Fibroblast of the aortic adventitia (primary cell): ENCODE data around the gene CARD9. TPM values are rescaled to one million over a fixed set of nuclear protein-coding genes. Genes with fewer than 3 reads are reported as not detected.
A peak's percentile ranks its signal among the peaks of the same experiment; 100 is the strongest.

ENCODE experiments used
- DNase-seq: peaks from one replicate; pipeline ENCODE4 v3.0.0-alpha.2; 2010; ENCODE audit warnings: low read depth
- H3K4me3 ChIP-seq: 2 replicates; pipeline ENCODE4 v1.5.1; 2011; ENCODE audit warnings: low read depth, mild to moderate bottlenecking, control low read depth, low read length, moderate library complexity
- total RNA-seq: library from RNA; depleted of rRNA; stranded (reverse); fragments of >200 nt; gene quantifications from 2 replicates; pipeline ENCODE4 v1.2.3, GENCODE V29; 2012; ENCODE audit warnings: low replicate concordance
- TF ChIP-seq, protein P1 (sequence below): IDR thresholded peaks from 2 replicates; pipeline ENCODE4 v1.5.1; 2011; ENCODE audit warnings: mild to moderate bottlenecking, low read length, control low read depth, inconsistent platforms; ENCODE audit not compliant: insufficient read depth

CARD9 gene
- total RNA-seq, 1 donor, result 1.4 TPM

DNA sequence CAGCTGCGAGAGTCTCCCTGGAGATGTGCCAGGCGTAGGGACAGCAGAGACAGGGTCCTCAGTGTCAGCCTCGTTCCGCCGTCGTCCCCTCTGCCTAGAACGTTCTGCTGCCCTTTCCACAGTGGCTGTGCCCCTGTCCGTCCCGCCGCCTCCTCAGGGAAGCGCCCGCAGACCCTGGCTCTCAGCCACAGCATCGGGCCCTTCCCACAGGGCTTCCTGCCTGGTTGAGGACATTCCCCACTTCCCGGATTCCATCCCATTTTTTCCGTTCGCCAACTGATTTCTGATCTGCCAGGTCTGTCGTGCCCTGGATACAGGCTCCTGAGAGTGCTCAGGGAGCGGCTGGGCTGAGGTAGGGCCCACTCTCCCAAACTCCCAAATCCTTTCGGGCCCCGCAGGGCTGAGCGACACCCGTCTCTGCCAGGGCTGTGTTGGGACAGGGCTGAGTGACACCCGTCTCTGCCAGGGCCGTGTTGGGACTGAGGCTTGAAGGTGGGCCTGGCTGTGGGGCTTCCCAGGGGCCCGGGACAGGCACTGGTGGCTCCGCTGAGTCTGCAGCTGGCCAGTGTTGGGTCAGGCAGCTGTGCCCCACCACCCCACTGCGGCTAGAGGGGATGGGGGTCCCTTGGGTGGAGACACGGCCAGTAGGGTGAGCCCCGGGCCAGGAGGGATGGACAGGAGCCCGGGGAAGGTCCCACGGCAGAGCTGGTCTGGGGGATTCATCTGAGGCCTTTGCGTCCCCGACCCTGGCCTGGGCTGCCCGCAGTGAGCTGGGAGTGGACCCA, 25.8 kb downstream of the CARD9 start:
- no peak for DNase-seq
- TF ChIP-seq, protein P1, sequence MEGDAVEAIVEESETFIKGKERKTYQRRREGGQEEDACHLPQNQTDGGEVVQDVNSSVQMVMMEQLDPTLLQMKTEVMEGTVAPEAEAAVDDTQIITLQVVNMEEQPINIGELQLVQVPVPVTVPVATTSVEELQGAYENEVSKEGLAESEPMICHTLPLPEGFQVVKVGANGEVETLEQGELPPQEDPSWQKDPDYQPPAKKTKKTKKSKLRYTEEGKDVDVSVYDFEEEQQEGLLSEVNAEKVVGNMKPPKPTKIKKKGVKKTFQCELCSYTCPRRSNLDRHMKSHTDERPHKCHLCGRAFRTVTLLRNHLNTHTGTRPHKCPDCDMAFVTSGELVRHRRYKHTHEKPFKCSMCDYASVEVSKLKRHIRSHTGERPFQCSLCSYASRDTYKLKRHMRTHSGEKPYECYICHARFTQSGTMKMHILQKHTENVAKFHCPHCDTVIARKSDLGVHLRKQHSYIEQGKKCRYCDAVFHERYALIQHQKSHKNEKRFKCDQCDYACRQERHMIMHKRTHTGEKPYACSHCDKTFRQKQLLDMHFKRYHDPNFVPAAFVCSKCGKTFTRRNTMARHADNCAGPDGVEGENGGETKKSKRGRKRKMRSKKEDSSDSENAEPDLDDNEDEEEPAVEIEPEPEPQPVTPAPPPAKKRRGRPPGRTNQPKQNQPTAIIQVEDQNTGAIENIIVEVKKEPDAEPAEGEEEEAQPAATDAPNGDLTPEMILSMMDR, result no peak
- H3K4me3 ChIP-seq, result no peak overlapping the region

DNA sequence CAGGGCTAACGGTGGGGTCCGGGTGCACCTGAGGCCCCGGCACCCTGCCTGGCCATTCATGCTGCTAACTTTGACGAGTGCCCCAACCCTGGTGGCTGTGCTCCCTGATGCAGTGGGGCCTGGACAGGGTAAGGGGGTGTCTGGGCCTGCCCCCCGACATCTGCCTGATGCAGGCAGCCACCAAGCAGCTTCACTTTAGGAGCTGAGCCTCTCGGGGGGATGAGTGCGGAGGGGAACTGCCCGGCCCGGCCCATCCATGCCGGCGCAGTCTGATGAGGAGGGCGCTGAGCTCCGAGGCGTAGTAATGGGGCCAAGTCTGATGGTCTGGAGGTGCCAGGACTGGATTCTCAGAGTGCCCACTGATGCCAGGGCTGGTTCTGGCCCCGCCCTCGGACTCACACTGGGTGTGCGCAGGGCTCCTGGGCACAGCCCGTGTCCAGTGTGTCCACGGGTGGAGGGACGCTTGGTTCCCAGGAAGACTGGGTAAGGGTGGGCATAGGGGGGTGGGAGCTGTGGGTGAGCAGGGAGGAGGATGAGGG, 26.5 kb downstream of the CARD9 start:
- no peak for DNase-seq
- TF ChIP-seq, protein P1, result no peak
- H3K4me3 ChIP-seq, result no peak overlapping the region

DNA sequence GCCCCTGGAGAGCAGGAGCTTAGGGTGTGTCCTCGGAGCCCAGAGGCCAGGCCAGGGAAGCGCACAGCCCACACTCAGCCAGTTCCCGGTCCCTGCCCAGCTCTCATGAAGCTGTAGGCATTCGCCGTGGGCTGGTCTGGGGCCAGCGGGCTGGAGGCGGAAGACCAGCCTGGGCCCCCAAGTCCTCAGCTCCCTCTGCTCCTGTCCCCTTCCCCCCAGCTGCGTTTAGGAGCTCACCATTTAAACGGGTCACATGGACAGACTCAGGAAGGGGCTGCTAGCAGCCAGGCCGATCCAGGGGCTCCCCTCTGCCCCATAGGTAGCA, 27.4 kb downstream of the CARD9 start:
- no peak overlapping the region for H3K4me3 ChIP-seq
- no peak for DNase-seq
- TF ChIP-seq, protein P1, result no peak

DNA sequence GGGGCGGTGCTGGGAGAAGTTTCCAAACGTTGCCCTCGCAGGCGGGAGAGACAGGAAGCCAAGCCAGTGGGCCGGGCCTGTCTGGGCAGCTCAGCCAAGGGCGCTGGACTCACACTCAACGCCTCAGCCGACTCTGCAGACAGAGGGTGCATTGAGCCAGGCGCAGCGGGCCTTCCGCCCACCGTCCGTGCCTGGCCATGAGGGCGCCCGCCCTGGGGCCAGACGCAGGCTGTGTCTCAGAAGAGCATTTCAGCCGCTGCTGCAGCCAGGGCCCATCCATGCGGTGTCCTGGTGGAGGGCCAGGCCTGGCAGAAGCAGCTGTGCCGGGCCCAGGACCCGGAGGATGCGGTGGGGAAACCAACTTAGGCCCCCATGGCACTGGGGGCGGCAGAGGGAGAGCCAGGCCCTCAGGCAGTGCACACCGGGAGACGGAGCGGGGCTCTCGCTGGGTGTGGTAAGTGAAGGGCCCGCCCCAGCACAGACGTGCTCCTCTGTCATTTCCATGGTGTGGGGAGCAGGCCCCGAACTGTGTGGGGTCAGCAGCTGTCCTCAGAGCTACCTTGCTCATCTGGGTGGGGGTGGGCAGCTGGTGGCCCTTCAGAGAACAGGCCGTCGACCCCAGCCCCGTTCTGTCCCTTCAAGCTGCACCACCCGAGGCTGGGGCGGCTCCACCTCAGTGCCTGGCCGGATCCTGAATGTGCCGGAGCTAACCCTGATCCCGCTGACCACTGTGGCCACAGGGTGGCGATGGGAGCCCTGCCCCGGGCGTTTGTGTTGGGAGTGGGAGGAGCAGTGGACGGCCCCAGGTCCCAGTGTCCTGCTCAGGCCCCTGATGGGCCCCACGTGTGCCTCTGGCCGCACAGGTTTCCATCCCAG, 27.9 kb downstream of the CARD9 start:
- no peak overlapping the region for H3K4me3 ChIP-seq
- DNase-seq, result peak; percentile 62

DNA sequence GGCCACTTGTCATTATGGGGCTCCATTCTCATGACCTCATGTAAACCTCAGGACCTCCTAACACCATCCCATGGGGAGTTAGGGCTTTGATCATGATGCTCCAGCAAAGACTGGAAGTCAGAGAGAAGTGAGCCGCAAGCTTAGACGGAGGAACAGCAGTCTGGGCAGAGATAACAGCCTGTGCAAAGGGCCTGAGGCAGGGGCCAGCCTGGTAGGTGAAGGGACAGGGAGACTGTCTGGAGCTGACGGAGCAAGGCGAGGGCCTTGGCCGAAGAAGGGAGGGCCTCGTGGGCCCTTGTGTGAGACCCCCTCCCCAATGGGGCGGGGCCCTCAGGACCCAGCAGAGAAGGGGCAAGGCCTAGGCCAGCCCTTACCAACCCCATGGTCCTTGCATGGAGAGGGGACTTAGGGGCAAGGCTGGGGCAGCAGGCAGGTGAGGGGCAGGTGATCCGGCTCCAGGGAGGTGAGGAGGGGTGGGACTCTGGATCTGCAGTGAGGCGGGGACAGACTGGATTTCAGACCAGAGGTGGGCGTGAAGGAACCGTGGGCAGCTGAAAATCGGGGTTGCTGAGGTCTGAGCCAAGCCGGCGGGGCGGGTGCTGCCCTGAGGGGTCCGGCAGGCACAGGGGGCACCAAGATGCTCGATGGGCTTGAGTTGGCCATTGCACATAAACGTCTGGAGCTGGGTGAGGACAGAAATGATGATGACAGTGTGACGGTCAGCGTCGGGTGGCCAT, 28.8 kb downstream of the CARD9 start:
- TF ChIP-seq, protein P1, result no peak
- H3K4me3 ChIP-seq, result no peak overlapping the region
- no peak for DNase-seq

More for the DNA sequence above, 27.9 kb downstream of the CARD9 start:
- TF ChIP-seq, protein P1, result peak; percentile 74

DNA sequence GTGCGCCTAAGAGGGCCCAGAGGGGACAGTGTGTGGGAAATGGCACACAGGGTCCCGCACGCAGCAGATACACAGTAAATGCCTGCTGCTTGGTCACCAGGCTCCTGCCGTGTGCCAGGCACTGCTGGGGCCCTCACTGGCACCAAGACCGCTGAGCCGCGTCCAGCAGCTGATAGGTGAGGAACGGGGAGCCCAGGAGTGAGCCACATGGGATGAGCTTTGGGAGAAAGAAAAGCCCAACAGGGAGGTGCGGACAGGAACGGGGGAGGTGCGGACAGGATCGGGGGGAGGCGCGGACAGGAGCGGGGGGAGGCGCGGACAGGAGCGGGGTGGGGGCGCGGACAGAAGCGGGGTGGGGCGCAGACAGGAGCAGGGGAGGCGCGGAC, 29.6 kb downstream of the CARD9 start:
- TF ChIP-seq, protein P1, result no peak
- H3K4me3 ChIP-seq, result no peak overlapping the region
- no peak for DNase-seq
